ENCODE results near the gene OSM. TPM values are rescaled to one million over a fixed set of nuclear protein-coding genes. Genes with fewer than 3 reads are reported as not detected.

The OSM gene
- total RNA-seq (2022; extraction: Qiagen RNA extraction) = 0.12 TPM in 1 of 5 replicates, not detected in the others

GRCh38 chr22:30266445-30267381, at the start of gene OSM:
OSM (minus strand) TSS chr22:30266851; CDS start chr22:30266799, 52 bp downstream.

GRCh38 chr22:30289141-30289979, 22.7 kb upstream of the OSM start, which contains the start of gene CASTOR1:
CASTOR1 (minus strand) TSS chr22:30289505; CDS start chr22:30289497, 8 bp downstream.

GRCh38 chr22:30245985-30246813, 20.5 kb downstream of the OSM start, which contains the start of gene LIF:
LIF (minus strand) TSS chr22:30246759; CDS start chr22:30246695, 64 bp downstream.

Other genes with a start within 250 kb of the OSM start
- gene HORMAD2, start 186.4 kb downstream of the OSM start, total RNA-seq (2022; extraction: Qiagen RNA extraction) = not detected in 5 replicates
- 20.1 to 35.3 TPM (median 30.0 TPM) in 5 replicates for gene LIF, start 20.1 kb downstream of the OSM start, total RNA-seq (2022; extraction: Qiagen RNA extraction)
- 3.4 to 7.0 TPM (median 6.0 TPM) in 5 replicates for gene CASTOR1, start 22.7 kb upstream of the OSM start, total RNA-seq (2022; extraction: Qiagen RNA extraction)
- gene TBC1D10A, start 60.1 kb upstream of the OSM start, total RNA-seq (2022; extraction: Qiagen RNA extraction) = 8.2 to 9.8 TPM (median 9.4 TPM) in 5 replicates
- gene SF3A1, start 90.0 kb upstream of the OSM start, total RNA-seq (2022; extraction: Qiagen RNA extraction) = 45.5 to 66.8 TPM (median 65.0 TPM) in 5 replicates
- gene CCDC157, start 90.2 kb upstream of the OSM start, total RNA-seq (2022; extraction: Qiagen RNA extraction) = 2.4 to 3.4 TPM (median 3.2 TPM) in 5 replicates
- 16.0 to 23.8 TPM (median 21.7 TPM) in 5 replicates for gene RNF215, start 120.6 kb upstream of the OSM start, total RNA-seq (2022; extraction: Qiagen RNA extraction)
- gene SEC14L2, start 130.2 kb upstream of the OSM start, total RNA-seq (2022; extraction: Qiagen RNA extraction) = 48.2 to 79.6 TPM (median 70.6 TPM) in 5 replicates
- 59.6 to 71.2 TPM (median 69.2 TPM) in 5 replicates for gene MTFP1, start 158.9 kb upstream of the OSM start, total RNA-seq (2022; extraction: Qiagen RNA extraction)
- not detected in 5 replicates for gene SEC14L3, start 205.2 kb upstream of the OSM start, total RNA-seq (2022; extraction: Qiagen RNA extraction)
- 4.6 to 6.3 TPM (median 5.8 TPM) in 5 replicates for gene SEC14L4, start 238.8 kb upstream of the OSM start, total RNA-seq (2022; extraction: Qiagen RNA extraction)

Data from A549 treated with Mapracorat at 1 μM for 4 hours (cell line).